HG03439 (cell line): ENCODE results near the gene R3HDM2.

Source experiments
- ATAC-seq: cut with Tn5 transposase; IDR thresholded peaks from one replicate; pipeline ENCODE4 v1.9.1; 2021; ENCODE audit warnings: mild to moderate bottlenecking, moderate library complexity; ENCODE audit not compliant: unreplicated experiment

R3HDM2 gene

DNA sequence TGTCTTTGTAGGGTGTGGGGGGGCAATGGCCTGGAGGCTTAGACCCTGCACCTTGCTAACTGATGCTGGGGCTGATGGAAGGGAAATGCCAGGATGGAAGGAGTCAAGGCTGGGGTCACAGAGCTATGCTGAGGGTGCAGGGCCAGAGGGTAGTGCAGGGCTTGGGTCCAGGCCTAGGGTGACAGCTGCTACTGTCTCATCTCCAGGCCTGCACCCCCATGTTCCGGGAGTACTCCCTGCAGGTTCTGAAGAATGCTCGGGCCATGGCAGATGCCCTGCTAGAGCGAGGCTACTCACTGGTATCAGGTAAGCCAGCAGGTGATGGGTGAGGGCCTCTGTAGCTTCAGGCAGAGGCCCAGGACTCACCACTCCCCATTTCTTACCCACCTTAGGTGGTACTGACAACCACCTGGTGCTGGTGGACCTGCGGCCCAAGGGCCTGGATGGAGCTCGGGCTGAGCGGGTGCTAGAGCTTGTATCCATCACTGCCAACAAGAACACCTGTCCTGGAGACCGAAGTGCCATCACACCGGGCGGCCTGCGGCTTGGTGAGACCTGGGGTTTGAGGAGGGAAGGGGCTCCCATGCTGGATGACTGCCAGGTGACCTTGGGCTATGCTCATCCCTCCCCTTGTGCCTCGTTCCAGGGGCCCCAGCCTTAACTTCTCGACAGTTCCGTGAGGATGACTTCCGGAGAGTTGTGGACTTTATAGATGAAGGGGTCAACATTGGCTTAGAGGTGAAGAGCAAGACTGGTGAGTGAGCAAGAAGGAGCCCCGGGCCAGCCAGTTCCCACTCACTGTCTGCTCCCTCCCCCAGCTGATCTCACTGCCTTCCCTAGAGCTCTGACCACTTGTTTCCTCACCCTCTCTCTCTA is 197.2 kb downstream of the R3HDM2 start:
- no peak for ATAC-seq

DNA sequence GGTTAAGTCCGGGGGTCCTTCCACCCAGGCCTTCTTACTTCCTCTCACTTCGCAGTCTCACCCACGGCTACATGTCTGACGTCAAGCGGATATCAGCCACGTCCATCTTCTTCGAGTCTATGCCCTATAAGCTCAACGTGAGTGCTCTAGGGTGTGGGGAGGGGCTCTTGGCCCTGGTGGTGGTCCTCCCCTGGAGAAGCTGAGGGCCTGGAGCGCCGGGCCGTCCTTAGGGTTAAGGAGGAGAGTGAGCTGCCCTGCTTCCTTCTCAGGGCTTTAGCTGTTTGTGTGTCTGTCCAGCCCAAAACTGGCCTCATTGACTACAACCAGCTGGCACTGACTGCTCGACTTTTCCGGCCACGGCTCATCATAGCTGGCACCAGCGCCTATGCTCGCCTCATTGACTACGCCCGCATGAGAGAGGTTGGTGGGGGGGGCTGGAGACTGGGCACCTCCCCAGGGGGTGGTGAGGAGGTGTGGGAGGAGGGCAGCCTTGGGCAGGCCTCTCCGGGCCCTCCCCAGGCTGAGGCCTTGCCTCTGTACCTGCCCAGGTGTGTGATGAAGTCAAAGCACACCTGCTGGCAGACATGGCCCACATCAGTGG is 198.6 kb downstream of the R3HDM2 start:
- ATAC-seq = no peak

DNA sequence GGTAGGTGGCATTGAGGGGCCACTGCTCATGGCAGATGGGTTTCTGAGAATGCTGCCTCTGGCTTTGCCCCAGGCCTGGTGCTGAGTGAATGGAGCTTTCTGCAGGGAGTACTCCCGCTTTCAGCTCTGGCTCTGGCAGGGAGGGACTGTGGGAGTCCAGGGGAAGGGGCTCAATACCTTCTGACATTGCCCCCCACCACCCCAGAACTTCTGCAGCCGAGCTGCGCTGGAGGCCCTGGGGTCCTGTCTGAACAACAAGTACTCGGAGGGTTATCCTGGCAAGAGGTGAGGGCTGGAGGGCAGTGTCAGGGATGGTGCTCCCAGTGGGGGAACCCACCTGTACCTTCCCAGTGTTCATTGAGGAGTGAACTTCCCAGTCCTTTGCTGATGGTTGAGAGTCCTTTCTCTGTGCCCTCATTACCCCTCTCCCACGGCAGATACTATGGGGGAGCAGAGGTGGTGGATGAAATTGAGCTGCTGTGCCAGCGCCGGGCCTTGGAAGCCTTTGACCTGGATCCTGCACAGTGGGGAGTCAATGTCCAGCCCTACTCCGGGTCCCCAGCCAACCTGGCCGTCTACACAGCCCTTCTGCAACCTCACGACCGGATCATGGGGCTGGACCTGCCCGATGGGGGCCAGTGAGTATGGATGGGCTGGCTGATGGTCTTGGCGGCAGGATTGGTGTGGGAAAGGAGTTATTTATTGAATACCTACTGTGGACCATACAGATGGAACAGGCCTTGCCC is 199.4 kb downstream of the R3HDM2 start:
- no peak for ATAC-seq

DNA sequence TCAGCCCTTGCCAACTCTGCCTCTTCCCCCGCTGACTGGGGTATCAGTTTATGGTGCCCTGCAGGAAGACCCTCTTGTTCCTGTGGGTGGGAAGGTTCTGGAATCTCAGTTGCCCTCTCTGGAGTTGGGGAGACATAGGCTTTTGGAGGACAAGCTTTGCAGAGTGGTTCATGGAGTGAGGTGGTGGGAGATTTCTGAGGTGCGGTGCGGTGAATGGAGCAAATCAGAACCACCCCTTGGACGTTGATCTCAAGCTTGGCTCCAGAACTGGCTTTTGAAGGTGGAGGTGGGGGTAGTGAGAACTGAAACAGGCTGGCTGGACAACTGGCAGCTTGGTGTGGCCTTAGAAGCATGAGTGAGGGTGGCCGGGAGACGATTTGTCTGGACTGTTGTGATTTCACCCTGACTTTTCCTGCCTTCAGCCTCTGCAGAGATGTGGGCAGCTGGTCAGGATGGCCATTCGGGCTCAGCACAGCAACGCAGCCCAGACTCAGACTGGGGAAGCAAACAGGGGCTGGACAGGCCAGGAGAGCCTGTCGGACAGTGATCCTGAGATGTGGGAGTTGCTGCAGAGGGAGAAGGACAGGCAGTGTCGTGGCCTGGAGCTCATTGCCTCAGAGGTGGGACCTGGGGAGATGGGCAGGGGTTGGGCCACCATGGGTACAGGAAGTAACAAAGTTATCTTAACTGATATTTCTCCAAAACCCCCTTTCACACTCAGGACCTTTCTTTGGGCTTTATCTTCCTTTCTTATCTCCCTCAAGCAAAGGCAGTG is 200.3 kb downstream of the R3HDM2 start:
- ATAC-seq = no peak

DNA sequence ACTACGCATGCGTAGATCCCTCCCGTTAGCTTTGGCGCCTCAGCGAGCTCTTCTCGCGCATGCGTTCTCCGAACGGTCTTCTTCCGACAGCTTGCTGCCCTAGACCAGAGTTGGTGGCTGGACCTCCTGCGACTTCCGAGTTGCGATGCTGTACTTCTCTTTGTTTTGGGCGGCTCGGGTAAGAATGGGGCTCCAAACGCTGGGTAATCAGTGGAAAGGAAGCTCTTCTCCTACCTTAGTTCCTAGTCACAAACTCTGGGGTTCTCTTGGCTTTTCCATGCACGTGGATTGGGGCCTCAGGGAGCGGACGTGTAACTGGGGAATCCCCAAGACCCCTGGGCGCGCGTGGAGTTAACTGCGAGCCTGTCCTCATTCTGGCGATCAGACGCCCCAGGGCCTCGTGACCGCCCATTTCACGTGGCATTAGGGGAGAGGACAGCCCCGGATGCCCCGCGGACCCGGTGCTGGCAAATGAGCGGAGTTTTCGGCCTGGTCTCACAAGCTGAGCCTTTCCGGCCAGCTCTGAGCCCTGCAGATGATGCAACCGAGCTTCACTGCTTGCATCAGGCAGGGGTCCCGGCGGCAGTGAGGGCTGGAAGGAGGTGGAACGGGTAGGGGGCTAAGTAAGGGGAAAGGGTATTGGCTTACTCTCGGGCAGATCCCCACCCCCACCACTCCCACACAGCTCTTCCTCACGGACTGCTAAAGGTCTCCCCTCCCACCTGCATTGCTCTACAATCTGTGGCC is 201.0 kb downstream of the R3HDM2 start, which contains the start of gene SHMT2:
TSS of gene SHMT2 (plus strand) at position 78 of the 747 bp plus-strand sequence. CDS start at position 146, 68 bp downstream.
- peak; percentile 58 for ATAC-seq

DNA sequence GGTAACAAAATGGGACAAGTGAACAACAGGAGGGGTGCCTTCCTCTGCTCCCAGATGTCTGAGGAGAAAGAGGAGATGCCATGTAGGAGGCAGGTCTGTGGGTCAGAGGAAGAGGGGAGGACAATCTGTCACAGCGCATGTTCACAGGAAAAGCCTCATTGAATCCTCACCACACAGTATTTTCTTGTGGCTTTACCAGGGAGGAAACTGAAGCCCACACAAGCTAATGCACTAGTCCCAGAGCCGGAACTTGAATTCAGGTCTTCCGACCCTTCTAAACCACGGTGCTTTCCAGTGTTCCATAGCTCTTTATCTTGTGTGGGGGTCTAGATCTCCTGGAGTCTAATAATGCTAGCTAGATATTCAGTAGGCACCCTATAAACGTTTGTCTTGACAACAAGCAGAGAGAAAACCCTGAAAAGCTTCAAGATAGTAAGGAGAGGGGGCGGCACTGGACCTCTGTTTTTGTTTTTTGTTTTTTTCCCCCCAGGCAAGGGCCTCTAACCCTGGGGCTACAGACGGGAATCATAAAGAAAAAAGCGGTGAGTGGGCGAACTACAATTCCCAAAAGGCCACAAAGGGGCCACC is 201.7 kb downstream of the R3HDM2 start:
- ATAC-seq = no peak

DNA sequence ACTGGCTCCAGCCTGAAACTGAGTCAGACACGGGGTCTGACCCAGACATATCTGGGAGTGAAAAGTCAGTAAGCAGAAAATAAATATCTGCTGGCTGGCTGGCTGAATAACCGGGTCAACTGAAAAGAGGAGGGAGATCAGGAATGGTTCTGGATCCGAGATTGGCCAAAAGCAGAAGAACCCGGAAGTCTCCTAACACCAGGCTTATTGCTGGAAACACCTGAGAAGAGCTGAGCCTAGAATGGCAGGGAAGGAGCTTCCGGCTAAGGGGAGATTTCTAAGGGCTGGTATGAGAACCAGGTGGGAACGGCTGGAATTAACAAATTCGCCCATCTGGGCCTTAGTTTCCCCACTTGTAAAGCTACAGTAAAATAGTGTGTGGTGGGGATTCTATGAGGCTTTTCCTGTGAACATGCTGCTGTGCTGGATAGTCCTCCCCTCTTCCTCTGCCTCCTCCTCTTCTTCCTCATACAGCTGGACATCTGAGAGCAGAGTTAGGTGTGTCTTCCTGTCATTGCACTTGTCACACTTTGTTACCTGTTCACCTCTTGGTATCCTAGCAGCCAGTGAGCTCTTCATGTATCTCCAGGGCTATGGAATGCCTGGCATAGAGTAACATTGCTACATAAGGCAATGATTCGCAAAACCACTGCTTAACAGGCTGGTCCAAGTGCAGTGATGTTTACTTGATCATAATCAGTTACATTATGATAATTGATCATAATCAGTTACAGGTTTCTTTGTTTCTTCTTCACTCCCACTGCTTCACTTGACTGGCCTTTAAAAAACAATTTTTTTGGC is 203.3 kb downstream of the R3HDM2 start:
- no peak for ATAC-seq

DNA sequence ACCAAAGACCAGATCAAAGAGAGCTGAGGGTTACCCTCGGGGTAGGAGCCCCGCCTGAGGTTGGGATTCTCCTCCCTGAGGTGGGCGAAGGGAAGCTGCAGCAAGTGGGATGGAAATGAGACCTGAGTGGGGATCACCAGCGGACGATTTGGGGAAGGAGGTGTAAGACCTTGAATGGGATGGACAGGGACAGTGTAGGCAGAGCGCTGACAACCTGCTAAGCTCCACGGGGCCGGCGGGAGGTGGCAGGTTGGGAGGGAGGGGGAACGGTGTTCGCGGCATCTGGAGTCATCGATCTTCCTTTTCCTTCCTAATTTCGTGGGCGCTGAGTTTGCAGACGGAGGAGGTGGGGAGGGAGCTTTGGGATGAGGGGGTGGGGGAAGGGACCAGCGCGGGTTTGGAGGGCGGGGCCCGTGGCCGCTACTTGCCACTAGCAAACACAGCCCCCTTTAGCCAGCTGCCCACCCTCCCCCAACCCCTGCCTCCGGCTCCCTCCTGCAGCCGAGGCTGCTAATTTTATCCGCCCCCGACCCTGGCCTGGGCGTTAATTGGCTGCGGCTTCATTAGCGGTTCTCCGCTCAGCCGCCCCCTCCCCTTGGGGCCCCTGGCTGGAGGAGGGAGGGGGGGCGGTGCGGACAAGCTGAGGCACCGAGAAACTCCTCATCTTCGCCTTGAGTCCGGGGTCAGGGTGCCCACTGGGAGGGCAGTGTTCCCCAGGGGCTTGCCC is 204.1 kb downstream of the R3HDM2 start:
- no peak for ATAC-seq

DNA sequence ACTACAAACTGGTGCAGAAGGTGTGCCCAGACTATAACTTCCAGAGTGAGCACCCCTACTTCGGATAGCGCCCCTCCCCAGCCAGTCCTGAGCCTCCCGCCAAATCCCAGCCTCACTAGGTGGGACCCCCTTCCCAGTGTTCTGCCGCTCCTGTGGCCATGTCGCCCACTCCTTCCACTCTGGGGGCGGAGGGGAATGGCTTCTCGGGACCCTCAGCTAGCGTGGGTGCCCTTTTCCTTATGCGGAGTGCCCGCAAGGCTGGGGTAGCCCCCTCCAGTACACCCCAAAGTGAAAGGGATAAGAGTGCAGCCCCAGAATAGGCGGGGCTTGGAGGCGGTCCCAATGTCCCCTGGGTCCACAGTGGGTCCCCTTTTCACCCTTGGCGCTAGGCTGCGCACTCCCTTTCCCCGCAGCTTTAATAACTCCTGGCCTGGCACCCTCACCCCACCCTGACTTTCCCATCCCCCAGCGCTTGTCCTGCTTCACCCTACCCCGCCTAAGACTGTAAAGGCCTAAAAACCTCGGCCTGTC is 205.1 kb downstream of the R3HDM2 start:
- ATAC-seq = no peak

DNA sequence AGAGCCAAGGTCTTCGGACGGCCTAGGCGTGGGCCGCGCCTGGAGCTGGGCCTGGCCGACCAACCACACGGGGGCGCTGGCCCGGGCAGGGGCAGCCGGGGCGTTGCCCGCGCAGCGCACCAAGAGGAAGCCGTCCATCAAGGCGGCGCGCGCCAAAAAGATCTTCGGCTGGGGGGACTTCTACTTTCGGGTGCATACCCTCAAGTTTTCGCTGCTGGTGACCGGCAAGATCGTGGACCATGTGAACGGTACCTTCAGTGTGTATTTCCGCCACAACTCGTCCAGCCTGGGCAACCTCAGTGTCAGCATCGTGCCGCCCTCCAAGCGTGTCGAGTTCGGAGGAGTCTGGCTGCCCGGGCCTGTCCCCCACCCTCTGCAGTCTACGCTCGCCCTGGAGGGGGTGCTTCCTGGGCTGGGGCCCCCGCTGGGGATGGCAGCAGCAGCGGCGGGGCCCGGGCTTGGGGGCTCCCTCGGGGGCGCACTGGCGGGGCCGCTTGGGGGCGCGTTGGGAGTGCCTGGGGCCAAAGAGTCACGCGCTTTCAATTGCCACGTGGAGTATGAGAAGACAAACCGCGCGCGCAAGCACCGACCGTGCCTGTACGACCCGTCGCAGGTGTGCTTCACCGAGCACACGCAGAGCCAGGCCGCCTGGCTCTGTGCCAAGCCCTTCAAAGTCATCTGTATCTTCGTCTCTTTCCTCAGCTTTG is 205.7 kb downstream of the R3HDM2 start:
- no peak for ATAC-seq

DNA sequence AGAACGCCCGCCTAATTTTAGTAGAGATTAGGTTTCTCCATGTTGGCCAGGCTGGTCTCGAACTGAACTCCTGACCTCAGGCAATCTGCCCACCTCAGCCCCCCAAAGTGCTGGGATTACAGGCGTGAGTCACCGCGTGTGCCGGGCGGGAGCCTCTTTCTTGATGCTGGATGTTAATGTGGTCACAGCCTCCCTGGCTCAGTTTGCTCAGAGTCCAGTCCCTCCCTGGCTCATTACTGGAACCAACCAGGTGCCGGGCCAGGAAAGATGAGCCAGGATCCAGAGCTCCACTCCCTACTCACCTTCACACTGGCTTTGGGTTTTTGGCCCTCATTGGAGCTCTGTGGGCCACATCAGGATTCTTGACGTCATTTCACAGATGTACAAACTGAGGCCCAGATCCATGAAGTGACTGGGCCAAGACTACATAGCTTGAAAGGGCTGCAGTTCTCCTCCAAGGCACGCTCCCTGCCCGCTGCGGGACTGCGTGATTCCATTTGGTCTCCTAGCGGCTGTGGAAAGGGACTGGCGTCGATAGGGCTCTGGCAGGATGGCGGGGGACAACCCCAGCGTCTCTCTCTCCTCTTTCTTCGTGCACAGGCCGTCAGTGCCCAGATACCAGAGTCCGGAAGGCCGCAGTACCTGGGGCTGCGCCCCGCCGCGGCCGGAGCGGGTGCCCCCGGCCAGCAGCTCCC is 206.4 kb downstream of the R3HDM2 start:
- ATAC-seq = no peak

DNA sequence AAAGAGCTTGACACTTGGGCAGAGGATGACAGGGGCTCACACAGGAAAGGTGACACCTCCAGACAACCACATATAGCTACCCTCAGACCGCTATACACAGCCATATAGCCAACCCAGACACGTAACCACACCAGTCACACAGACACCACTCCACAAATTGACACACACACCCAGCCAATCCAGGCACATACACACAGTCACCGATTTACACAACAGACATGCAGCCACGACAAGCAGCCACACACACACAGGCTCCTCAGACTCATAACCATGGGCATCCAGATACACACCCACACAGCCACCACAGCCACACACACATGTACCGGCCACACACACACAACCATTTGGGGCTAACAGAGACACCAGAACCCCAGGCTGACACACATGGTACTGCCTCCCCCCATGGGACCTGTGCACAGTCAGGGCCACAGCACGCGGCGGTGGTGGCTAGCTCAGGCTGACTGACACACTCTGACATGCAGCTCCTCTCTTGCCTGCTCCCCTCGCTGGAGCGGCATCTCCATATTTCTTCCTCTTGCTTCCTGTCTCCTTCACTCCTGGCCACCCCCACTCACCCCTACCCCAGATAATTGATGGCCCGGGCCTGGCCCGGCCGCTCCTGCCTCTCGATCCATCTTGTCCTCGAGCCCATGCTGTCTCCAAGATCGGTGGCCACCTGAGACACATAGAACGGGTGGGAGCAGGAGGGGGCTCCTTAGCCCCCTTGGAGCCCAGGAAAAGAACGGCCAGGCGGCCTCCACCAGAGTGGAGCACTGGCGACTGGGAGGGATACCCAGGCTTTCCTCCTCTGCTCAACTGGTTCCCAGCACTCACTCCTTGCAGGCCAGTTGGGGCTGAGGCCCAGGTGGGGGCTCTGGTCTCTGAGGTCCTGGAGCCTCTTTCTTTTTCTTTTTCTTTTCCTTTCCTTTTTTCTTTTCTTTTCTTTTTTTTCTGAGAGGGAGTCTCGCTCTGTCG is 207.4 kb downstream of the R3HDM2 start:
- no peak for ATAC-seq

DNA sequence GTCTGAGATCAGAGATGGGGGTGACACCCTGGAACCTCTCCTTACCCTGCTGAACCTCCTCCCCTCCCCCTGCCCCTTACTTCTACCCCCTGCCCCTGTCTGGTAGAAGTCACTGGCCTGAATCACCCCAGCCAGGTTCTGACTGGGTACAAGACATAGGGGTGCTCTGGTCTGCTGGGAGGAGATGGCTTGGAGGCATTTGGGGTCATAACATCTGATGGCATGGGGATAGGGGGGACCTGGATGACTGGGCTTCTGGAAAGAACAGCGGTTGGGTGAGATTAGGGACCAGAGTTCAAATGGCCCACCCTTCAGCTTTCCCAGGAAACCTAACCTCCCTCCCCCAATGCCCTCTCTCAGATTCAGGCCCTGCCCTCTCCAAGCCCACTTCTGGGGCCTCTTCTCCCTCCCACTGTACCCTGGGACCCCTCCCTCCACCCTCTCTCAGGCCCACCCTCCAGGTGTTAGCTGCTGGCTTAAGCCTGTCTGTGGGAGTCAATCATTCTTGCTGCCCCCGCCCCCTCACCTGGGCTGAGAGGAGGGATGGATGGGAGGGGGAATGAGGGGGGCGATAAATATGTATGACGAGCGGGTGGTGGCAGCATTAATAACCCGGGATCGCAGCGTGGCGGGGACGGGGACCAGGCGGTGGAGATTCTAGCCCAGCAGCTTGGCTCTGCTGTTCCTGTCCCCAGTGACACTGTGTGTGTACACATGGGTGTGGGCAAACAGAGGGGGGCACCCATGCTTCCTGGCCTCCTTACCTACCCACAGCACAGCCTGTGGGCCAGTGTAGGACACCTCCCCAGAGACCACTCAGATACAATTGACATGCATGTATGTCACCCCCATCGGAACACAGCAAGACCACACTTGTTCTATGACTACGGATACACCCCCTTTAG is 208.3 kb downstream of the R3HDM2 start:
- no peak for ATAC-seq

DNA sequence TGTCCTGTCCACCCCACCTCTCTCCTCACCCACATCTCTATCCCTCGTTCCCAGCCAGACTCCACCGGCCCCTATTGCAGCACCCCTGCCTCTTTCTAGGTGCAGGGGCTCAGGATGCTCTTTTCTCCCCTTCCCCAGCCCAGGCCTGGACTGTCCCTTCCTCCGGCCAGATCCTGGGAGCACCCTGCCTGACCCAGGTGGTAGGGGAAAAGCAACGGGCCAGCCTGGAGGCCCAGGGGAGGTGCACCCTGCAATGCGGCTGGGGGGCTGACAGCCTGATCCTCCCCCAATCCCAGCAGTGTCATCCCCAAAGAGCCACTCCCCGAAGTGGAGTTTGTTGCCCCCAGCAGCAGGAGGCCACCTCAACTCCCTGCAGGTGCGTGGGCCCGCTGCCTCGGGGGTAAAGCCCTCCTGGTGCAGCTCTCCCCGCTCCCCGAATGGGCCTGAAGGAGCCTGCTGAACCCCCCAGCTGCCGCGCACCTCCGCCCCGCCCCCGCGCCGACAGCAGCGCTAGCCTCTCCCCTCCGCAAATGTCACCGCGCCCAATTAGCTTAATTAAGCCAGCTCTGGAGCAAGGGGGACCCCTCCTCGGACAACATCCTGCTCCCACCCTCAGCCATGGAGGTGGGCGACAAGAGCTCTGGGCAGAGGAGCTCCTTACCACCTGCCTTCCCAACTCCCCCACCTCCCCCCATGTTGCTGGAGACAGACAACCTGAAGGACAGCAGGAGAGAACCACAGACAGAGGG is 209.5 kb downstream of the R3HDM2 start:
- no peak for ATAC-seq
